Gastrocnemius medialis (tissue), 4 donors: ENCODE results near the gene MRPL39. TPM values are rescaled to one million over a fixed set of nuclear protein-coding genes. Genes with fewer than 3 reads are reported as not detected.

Experiments used
- ATAC-seq, 2 donors: fragments of 150-250 bp; one replicate each; pipeline ENCODE4 v1.9.1; 2016
- DNase-seq, 2 donors: peaks; one replicate each; pipeline ENCODE4 v3.0.0-alpha.2; 2019
- H3K27ac ChIP-seq, 4 donors: fragments of 200-600 bp; sonication (generic); 1 replicate in 1 of 4; 2 replicates in 3 of 4; pipeline ENCODE4 v1.5.1; 2016 to 2018; ENCODE audit warnings: mild to moderate bottlenecking in 2 of 4, moderate library complexity in 1 of 4
- H3K27me3 ChIP-seq, 3 donors: fragments of 200-600 bp; sonication (generic) in 2 of 3; 1 replicate in 1 of 3; 2 replicates in 2 of 3; pipeline versions ENCODE4 v1.5.1 to v1.6.0; 2016 to 2019; ENCODE audit warnings: mild to moderate bottlenecking in 1 of 3, moderate library complexity in 1 of 3
- H3K36me3 ChIP-seq, 2 donors: fragments of 200-600 bp; sonication (generic) in 1 of 2; one replicate each; pipeline ENCODE4 v1.5.1; 2017 to 2018
- H3K4me1 ChIP-seq, 2 donors: fragments of 200-600 bp; sonication (generic) in 1 of 2; one replicate each; pipeline ENCODE4 v1.5.1; 2016 to 2017; ENCODE audit warnings: mild to moderate bottlenecking in 2 of 2
- H3K4me3 ChIP-seq, 4 donors: fragments of 200-600 bp; sonication (generic) in 3 of 4; 1 replicate in 1 of 4; 2 replicates in 3 of 4; pipeline ENCODE4 v1.5.1; 2016 to 2019; ENCODE audit warnings: mild to moderate bottlenecking in 2 of 4
- H3K9me3 ChIP-seq, 3 donors: fragments of 200-600 bp; sonication (generic) in 2 of 3; 1 replicate in 1 of 3; 2 replicates in 2 of 3; pipeline ENCODE4 v1.5.1; 2016 to 2019
- POLR2A ChIP-seq, 2 donors: fragments of 450-650 bp; IDR thresholded peaks; one replicate each; pipeline ENCODE4 v1.6.1; 2017; ENCODE audit warnings: antibody characterized with exemption in 2 of 2, mild to moderate bottlenecking in 2 of 2, moderate library complexity in 2 of 2
- in situ Hi-C, 4 donors: fragments of 200-750 bp; cut with MboI; loops; one replicate each; pipeline versions ENCODE4 v1.15.0 to v1.8.0; 2017; ENCODE audit warnings: low sequenced_read_pairs in 4 of 4
- intact Hi-C: fragments of 100-400 bp; cut with DNase I; formaldehyde crosslinking; loops from one replicate; pipeline ENCODE4 v1.15.1; 2023; ENCODE audit warnings: low total_unique reads
- microRNA counts, 2 donors: library from miRNA; unstranded; fragments of <30 nt; microRNA quantifications; one replicate each; lab custom pipeline; 2016
- total RNA-seq, 4 donors: library from RNA; depleted of rRNA; stranded (reverse); fragments of >200 nt; gene quantifications; one replicate each; pipeline versions ENCODE4 v1.1.0 to v1.2.3, GENCODE V29; 2016
- TF ChIP-seq, protein P1 (sequence below), 5 experiments: fragments of 450-650 bp in 3 of 5; fragments of 200-600 bp in 2 of 5; sonication (generic) in 2 of 5; IDR thresholded peaks in 4 of 5; conservative IDR thresholded peaks in 1 of 5; 1 replicate in 4 of 5; 2 replicates in 1 of 5; pipeline ENCODE4 v1.5.1; 2016 to 2019; ENCODE audit warnings: antibody characterized with exemption in 5 of 5, mild to moderate bottlenecking in 3 of 5, moderate library complexity in 3 of 5

Gene MRPL39
- total RNA-seq, 4 donors from 2014 or later = 27.1 to 56.6 (median 39.0) TPM

DNA sequence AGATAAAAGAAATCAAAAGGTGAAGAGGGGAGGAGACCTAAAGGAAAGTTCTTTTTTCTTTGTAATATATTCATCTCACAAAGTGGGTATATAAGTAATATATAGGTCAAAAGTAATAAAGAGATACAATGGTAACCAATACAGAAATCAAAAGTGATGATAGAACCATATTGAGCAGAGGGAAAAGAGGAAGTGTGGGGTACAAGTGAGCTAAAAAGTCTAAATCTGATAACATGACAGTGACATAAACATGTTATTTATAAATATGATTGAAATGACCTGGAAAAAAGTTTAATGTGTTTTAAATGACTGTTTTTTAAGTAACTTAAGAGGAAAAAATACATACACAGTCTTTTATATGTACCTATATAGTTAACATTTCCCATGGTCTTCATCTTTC, 70.5 kb downstream of the MRPL39 start:
- H3K4me1 ChIP-seq = no peaks in the 10 kb centered on the region
- DNase-seq = no peak
- no peak for ATAC-seq
- H3K4me3 ChIP-seq = no peak overlapping the region
- no peaks in the 10 kb centered on the region for H3K36me3 ChIP-seq
- H3K27ac ChIP-seq = no peak overlapping the region
- no peak for TF ChIP-seq POLR2A (IDR thresholded peaks at IDR 0.05)
- TF ChIP-seq, protein P1, sequence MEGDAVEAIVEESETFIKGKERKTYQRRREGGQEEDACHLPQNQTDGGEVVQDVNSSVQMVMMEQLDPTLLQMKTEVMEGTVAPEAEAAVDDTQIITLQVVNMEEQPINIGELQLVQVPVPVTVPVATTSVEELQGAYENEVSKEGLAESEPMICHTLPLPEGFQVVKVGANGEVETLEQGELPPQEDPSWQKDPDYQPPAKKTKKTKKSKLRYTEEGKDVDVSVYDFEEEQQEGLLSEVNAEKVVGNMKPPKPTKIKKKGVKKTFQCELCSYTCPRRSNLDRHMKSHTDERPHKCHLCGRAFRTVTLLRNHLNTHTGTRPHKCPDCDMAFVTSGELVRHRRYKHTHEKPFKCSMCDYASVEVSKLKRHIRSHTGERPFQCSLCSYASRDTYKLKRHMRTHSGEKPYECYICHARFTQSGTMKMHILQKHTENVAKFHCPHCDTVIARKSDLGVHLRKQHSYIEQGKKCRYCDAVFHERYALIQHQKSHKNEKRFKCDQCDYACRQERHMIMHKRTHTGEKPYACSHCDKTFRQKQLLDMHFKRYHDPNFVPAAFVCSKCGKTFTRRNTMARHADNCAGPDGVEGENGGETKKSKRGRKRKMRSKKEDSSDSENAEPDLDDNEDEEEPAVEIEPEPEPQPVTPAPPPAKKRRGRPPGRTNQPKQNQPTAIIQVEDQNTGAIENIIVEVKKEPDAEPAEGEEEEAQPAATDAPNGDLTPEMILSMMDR (IDR thresholded peaks at IDR 0.05 in 4 of 5, conservative IDR thresholded peaks at IDR 0.05 in 1 of 5) = no peak
- intact Hi-C loops (no loop called here), in situ Hi-C loops (no loop called here)
- no peaks in the 10 kb centered on the region for H3K27me3 ChIP-seq
- H3K9me3 ChIP-seq = no peaks in the 10 kb centered on the region

GRCh38 chr21:25535849-25536248, 71.4 kb downstream of the MRPL39 start:
- DNase-seq (no peak), ATAC-seq (no peak)
- intact Hi-C loops = no loop called here
- H3K36me3 ChIP-seq = no peaks in the 10 kb centered on the region
- H3K27ac ChIP-seq = no peak overlapping the region
- no peaks in the 10 kb centered on the region for H3K27me3 ChIP-seq
- TF ChIP-seq, protein P1 (IDR thresholded peaks at IDR 0.05 in 4 of 5, conservative IDR thresholded peaks at IDR 0.05 in 1 of 5) = no peak
- no peak for TF ChIP-seq POLR2A (IDR thresholded peaks at IDR 0.05)
- no peak overlapping the region for H3K4me3 ChIP-seq
- in situ Hi-C loops = no loop called here
- H3K4me1 ChIP-seq = no peaks in the 10 kb centered on the region
- H3K9me3 ChIP-seq = no peaks in the 10 kb centered on the region

MicroRNA genes within 50 kb of the gene (microRNA counts, 767-probe panel; counts per million panel counts)
- 356 to 448 counts per million in 2 donors for microRNA hsa-miR-155-5p (lab: Ali Mortazavi, UCI)

Other genes with a start within 250 kb of the MRPL39 start
- 1 to 10 TPM; 2.3 to 6.1 (median 3.7) TPM for gene JAM2, start 31.8 kb upstream of the MRPL39 start, total RNA-seq
- gene ATP5PF, start 127.4 kb upstream of the MRPL39 start, total RNA-seq = 100 to 1,000 TPM; 155 to 306 (median 198) TPM
- 10 to 100 TPM; 10.6 to 26.2 (median 15.5) TPM for gene GABPA, start 127.5 kb upstream of the MRPL39 start, total RNA-seq